GM12878 (cell line): Measurements from ENCODE around the gene CTDSP1. TPM values are rescaled to one million over a fixed set of nuclear protein-coding genes. Genes with fewer than 3 reads are reported as not detected.
A peak's percentile ranks its signal among the peaks of the same experiment; 100 is the strongest.

Experiments used
- ATAC-seq: fragments of 200-7000 bp; cut with Tn5 transposase; 3 replicates; pipeline ENCODE4 v1.9.1; 2020; ENCODE audit warnings: mild to moderate bottlenecking, moderate library complexity
- BruUV-seq: library from RNA; stranded (reverse); fragments of 400-500 nt; replicated peaks from 2 replicates; lab custom pipeline; 2021; lab: Mats Ljungman, UMichigan
- CTCF ChIA-PET: fragments of 300-600 bp; sonication (Branson Sonifier 250); formaldehyde crosslinking; extraction: SDS; loops from one replicate; lab custom pipeline; 2021; ENCODE audit warnings: inconsistent platforms; lab: Yijun Ruan, JAX
- POLR2A ChIA-PET: fragments of 350-600 bp; formaldehyde crosslinking; extraction: SDS; loops from one replicate; lab custom pipeline; 2021; ENCODE audit warnings: inconsistent platforms; lab: Charles Lee
- RAD21 ChIA-PET: fragments of 300-600 bp; sonication (Branson Sonifier 250); formaldehyde crosslinking; loops from one replicate; lab custom pipeline; 2023; ENCODE audit warnings: antibody characterized with exemption; ENCODE audit not compliant: unreplicated experiment; lab: Charles Lee
- SMC1A ChIA-PET: fragments of 300-600 bp; sonication (Branson Sonifier 250); formaldehyde crosslinking; loops from one replicate; lab custom pipeline; 2023; ENCODE audit not compliant: unreplicated experiment, uncharacterized antibody; lab: Charles Lee
- DNase-seq: peaks from one replicate; pipeline ENCODE4 v3.0.0-alpha.2; 2011; ENCODE audit warnings: low read depth, low spot score
- FAIRE-seq: peaks from 3 replicates; lab custom pipeline; 2011; peaks lifted over from hg19 to GRCh38; lab: Jason Lieb, UNC
- H2AFZ ChIP-seq: 2 replicates; pipeline ENCODE4 v1.6.0; 2011; ENCODE audit warnings: low read depth, low read length, control low read depth; ENCODE audit not compliant: control insufficient read depth
- H3K27ac ChIP-seq: 2 replicates; pipeline ENCODE4 v1.5.1; 2011; ENCODE audit warnings: control low read depth; ENCODE audit not compliant: control insufficient read depth, insufficient read depth
- H3K27me3 ChIP-seq, 2 experiments: replicated peaks in 1 of 2; 2 replicates each; pipeline versions ENCODE4 v1.6.0 to v1.6.1; 2011; ENCODE audit warnings: low read length in 1 of 2; ENCODE audit not compliant: control insufficient read depth in 2 of 2, insufficient read depth in 2 of 2
- H3K36me3 ChIP-seq, 2 experiments: 2 replicates each; pipeline ENCODE4 v1.5.1; 2011; ENCODE audit warnings: low read length in 1 of 2; ENCODE audit not compliant: control insufficient read depth in 2 of 2, insufficient read depth in 2 of 2
- H3K4me1 ChIP-seq: 2 replicates; pipeline ENCODE4 v1.6.1; 2011; ENCODE audit warnings: mild to moderate bottlenecking, low read length, moderate library complexity, mixed read lengths; ENCODE audit not compliant: control insufficient read depth, insufficient read depth
- H3K4me2 ChIP-seq: 2 replicates; pipeline ENCODE4 v1.6.0; 2011; ENCODE audit warnings: control low read depth; ENCODE audit not compliant: control insufficient read depth, insufficient read depth
- H3K4me3 ChIP-seq: fragments of 200-600 bp; sonication (generic); 2 replicates; pipeline ENCODE4 v1.5.1; 2016
- H3K79me2 ChIP-seq: 2 replicates; pipeline ENCODE4 v1.6.0; 2011; ENCODE audit warnings: low read length; ENCODE audit not compliant: control insufficient read depth, insufficient read depth
- H3K9ac ChIP-seq: 2 replicates; pipeline ENCODE4 v1.8.0; 2011; ENCODE audit warnings: low read length, control low read depth, mixed read lengths; ENCODE audit not compliant: control insufficient read depth, insufficient read depth
- H3K9me3 ChIP-seq: replicated peaks from 3 replicates; pipeline ENCODE4 v1.5.1; 2011; ENCODE audit warnings: mild to moderate bottlenecking, low read length; ENCODE audit not compliant: control insufficient read depth, insufficient read depth
- H4K20me1 ChIP-seq: 2 replicates; pipeline ENCODE4 v1.6.0; 2011; ENCODE audit not compliant: control insufficient read depth, insufficient read depth
- MLLT1 ChIP-seq: fragments of 450-650 bp; IDR thresholded peaks from 2 replicates; pipeline ENCODE4 v1.6.1; 2016; ENCODE audit warnings: mild to moderate bottlenecking
- WGBS: methylation state at CpG from one replicate; pipeline ENCODE4 v1.1.6; 2016; ENCODE audit warnings: low lambda C conversion rate; ENCODE audit not compliant: insufficient replicate concordance, insufficient coverage; ENCODE audit errors: missing lambda C conversion rate; 5-methylcytosine and 5-hydroxymethylcytosine counted together
- in situ Hi-C: fragments of 300-500 bp; cut with MboI; formaldehyde crosslinking; loops from 9 replicates; pipeline ENCODE4 v1.14.3; 2018; ENCODE audit warnings: mixed read lengths
- intact Hi-C: fragments of 100-400 bp; cut with micrococcal nuclease; formaldehyde crosslinking; loops from one replicate; pipeline ENCODE4 v1.14.2; 2022; ENCODE audit not compliant: unreplicated experiment
- polyA plus RNA-seq, 11 experiments: library from polyadenylated mRNA; depleted of rRNA in 4 of 11; unstranded in 6 of 11; stranded (reverse) in 5 of 11; fragments of >200 nt; fragmentation: Nextera tagmentation in 4 of 11; fragmentation: Illumina TruSeq in 1 of 11; extraction: Ambion mirVana in 4 of 11; extraction: Trizol in 1 of 11; gene quantifications; 1 replicate in 1 of 11; 2 replicates in 10 of 11; pipeline versions ENCODE4 v1.2.1 to v1.2.3, GENCODE V29; 2011 to 2016; ENCODE audit warnings: inconsistent platforms in 2 of 11, missing spikeins in 2 of 11, low read depth in 1 of 11
- total RNA-seq, 4 experiments: library from RNA; depleted of rRNA in 3 of 4; stranded (reverse); fragments of >200 nt in 3 of 4; fragmentation: Illumina TruSeq in 1 of 4; extraction: Trizol in 1 of 4; gene quantifications; 2 replicates each; pipeline versions ENCODE4 v1.2.1 to v1.2.3, GENCODE V29; 2013 to 2021

The CTDSP1 gene
- total and polyA plus RNA-seq, 10 of the 15 experiments (the other 5 are each of a cell fraction or from before 2014, with no cell fraction given): 3.0 to 75.9 (median 34.4) TPM

DNA sequence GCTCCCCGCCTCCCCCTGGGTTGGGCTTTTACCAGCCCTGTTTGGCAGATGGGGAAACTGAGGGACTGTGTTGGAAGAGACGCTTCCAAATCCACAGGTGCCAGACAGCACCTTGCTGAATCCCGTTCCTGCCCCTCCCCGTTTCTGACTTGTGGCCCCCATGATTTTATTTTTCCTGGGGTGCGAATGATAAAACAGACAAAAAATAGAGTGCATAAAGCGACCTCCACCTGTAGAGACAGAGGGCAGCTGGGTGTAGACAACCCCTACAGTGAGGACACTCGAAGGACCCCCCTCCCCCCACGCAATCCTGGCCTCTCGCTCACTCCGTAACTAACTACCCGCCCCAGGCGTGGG, 2.2 kb upstream of the CTDSP1 start:
- POLR2A ChIA-PET: interaction anchor here (0.7 to 2.8 kb wide), 10 partner anchors 7 to 490 kb away, joined by 3 to 19 read pairs (median 6); partner anchors contain the start of genes AAMP and WNT10A
- BruUV-seq: no TSS peak
- CTCF ChIA-PET: interaction anchor here (0.8 to 4.9 kb wide), 8 partner anchors 65 to 173 kb away, joined by 3 to 27 read pairs (median 6); partner anchors contain the start of gene TMBIM1
- Histone ChIP-seq H2AFZ (no peak overlapping the region; the same call in 1 of the 2 replicates), H3K27ac (peak overlapping the region; percentile 96), H3K4me2 (peak overlapping the region; percentile 100), H3K4me3 (peak overlapping the region; percentile 84), H3K79me2 (peaks cover 49% of the 10 kb centered on the region), H3K4me1 (peaks cover 32% of the 10 kb centered on the region), H3K27me3 (no peaks in the 10 kb centered on the region), H3K36me3 (peaks cover 2 to 8% of the 10 kb centered on the region in 2 experiments; a peak in 2 of 4 replicates), H3K9ac (peak overlapping the region; percentile 89)
- peak; percentile 38 for FAIRE-seq
- in situ Hi-C loops (loop anchor here (25.0 kb wide), 1 partner anchor 110 kb away; the partner anchor contains the start of gene TMBIM1), intact Hi-C loops (loop anchor here (2.0 to 5.0 kb wide), 5 partner anchors 31 to 260 kb away; partner anchors contain the start of genes ARPC2, BCS1L, CATIP and TMBIM1)
- ATAC-seq: no peak
- RAD21 ChIA-PET: interaction anchor here (1.1 to 2.3 kb wide), 6 partner anchors 67 to 501 kb away, joined by 3 to 14 read pairs (median 4); partner anchors contain the start of genes AAMP and PNKD
- no peak for TF ChIP-seq MLLT1
- TF ChIP-seq, all 136 proteins: peak for 0
- DNase-seq: no peak
- SMC1A ChIA-PET: interaction anchor here (0.7 to 2.3 kb wide), 9 partner anchors 65 to 125 kb away, joined by 3 to 8 read pairs (median 3); no protein-coding TSS in a partner anchor
- WGBS: 0% methylated on average over 12 of the region's 12 CpGs
- no peaks in the 10 kb centered on the region for H3K9me3 ChIP-seq
- H4K20me1 ChIP-seq: peaks cover 4% of the 10 kb centered on the region; the same call in 1 of the 2 replicates
